H9 (cell line): ENCODE data around the gene CDH24. TPM values are rescaled to one million over a fixed set of nuclear protein-coding genes. Genes with fewer than 3 reads are reported as not detected.

Experiments
- DNase-seq: peaks from one replicate; pipeline ENCODE4 v3.0.0-alpha.2; 2017
- H2AFZ ChIP-seq: one replicate; pipeline ENCODE4 v1.6.1; 2013; ENCODE audit warnings: mild to moderate bottlenecking, low read length, control low read depth, moderate library complexity
- H2AK5ac ChIP-seq: 2 replicates; pipeline ENCODE4 v1.6.1; 2013; ENCODE audit warnings: low read length, control low read depth, mixed read lengths; ENCODE audit not compliant: insufficient read length
- H2BK120ac ChIP-seq: one replicate; pipeline ENCODE4 v1.6.1; 2013; ENCODE audit warnings: low read depth, mild to moderate bottlenecking, low read length, control low read depth, inconsistent platforms; ENCODE audit not compliant: poor library complexity, severe bottlenecking
- H2BK12ac ChIP-seq: 2 replicates; pipeline ENCODE4 v1.6.1; 2013; ENCODE audit warnings: low read length, control low read depth, mixed read lengths, low read depth; ENCODE audit not compliant: insufficient read length
- H2BK15ac ChIP-seq: 2 replicates; pipeline ENCODE4 v1.6.1; 2013; ENCODE audit warnings: low read depth, low read length, control low read depth
- H2BK20ac ChIP-seq: one replicate; pipeline ENCODE4 v1.6.1; 2013; ENCODE audit warnings: low read depth, mild to moderate bottlenecking, low read length, control low read depth, inconsistent platforms; ENCODE audit not compliant: poor library complexity, severe bottlenecking
- H2BK5ac ChIP-seq: 2 replicates; pipeline ENCODE4 v1.6.1; 2013; ENCODE audit warnings: low read length, control low read depth, mixed read lengths; ENCODE audit not compliant: insufficient read length
- H3K14ac ChIP-seq: 2 replicates; pipeline ENCODE4 v1.6.1; 2013; ENCODE audit warnings: low read length, control low read depth; ENCODE audit not compliant: insufficient read depth
- H3K18ac ChIP-seq: 2 replicates; pipeline ENCODE4 v1.6.1; 2013; ENCODE audit warnings: low read depth, mild to moderate bottlenecking, mixed read lengths, low read length, control low read depth; ENCODE audit not compliant: insufficient read length
- H3K23ac ChIP-seq: 2 replicates; pipeline ENCODE4 v1.6.1; 2013; ENCODE audit warnings: low read length, control low read depth, mixed read lengths, low read depth; ENCODE audit not compliant: insufficient read length
- H3K23me2 ChIP-seq: 2 replicates; pipeline ENCODE4 v1.6.1; 2013; ENCODE audit warnings: low read depth, mild to moderate bottlenecking, mixed read lengths, low read length, control low read depth; ENCODE audit not compliant: insufficient read length, poor library complexity, severe bottlenecking
- H3K27ac ChIP-seq: 2 replicates; pipeline ENCODE4 v1.5.1; 2013; ENCODE audit warnings: low read length, control low read depth, mixed read lengths, low read depth; ENCODE audit not compliant: insufficient read length
- H3K27me3 ChIP-seq: 2 replicates; pipeline ENCODE4 v1.6.1; 2013; ENCODE audit warnings: low read length, control low read depth, inconsistent platforms; ENCODE audit not compliant: insufficient read depth
- H3K4ac ChIP-seq: 2 replicates; pipeline ENCODE4 v1.6.1; 2013; ENCODE audit warnings: low read depth, mild to moderate bottlenecking, control low read depth, inconsistent platforms, low read length, moderate library complexity
- H3K4me1 ChIP-seq: 2 replicates; pipeline ENCODE4 v1.6.1; 2013; ENCODE audit warnings: low read length, control low read depth, inconsistent platforms; ENCODE audit not compliant: insufficient read depth
- H3K4me2 ChIP-seq: 2 replicates; pipeline ENCODE4 v1.6.1; 2013; ENCODE audit warnings: low read length, control low read depth, mixed read lengths; ENCODE audit not compliant: insufficient read length, insufficient read depth
- H3K56ac ChIP-seq: 2 replicates; pipeline ENCODE4 v1.6.1; 2013; ENCODE audit warnings: low read depth, mild to moderate bottlenecking, mixed read lengths, low read length, control low read depth; ENCODE audit not compliant: insufficient read length
- H3K79me1 ChIP-seq: 2 replicates; pipeline ENCODE4 v1.6.1; 2013; ENCODE audit warnings: low read depth, mild to moderate bottlenecking, moderate library complexity, low read length, control low read depth, inconsistent platforms; ENCODE audit not compliant: insufficient read depth, poor library complexity, severe bottlenecking
- H3K79me2 ChIP-seq: 2 replicates; pipeline ENCODE4 v1.6.1; 2013; ENCODE audit warnings: low read length, control low read depth, inconsistent platforms; ENCODE audit not compliant: insufficient read depth
- H3K9ac ChIP-seq: 2 replicates; pipeline ENCODE4 v1.6.1; 2013; ENCODE audit warnings: low read length, control low read depth, mixed read lengths; ENCODE audit not compliant: insufficient read length; ENCODE audit errors: extremely low read depth
- H3K9me3 ChIP-seq: one replicate; pipeline ENCODE4 v1.6.1; 2013; ENCODE audit warnings: low read depth, low read length, inconsistent platforms; ENCODE audit not compliant: control insufficient read depth
- H3T11ph ChIP-seq: one replicate; pipeline ENCODE4 v1.6.1; 2013; ENCODE audit warnings: mild to moderate bottlenecking, low read length, control low read depth, inconsistent platforms
- H4K20me1 ChIP-seq: one replicate; pipeline ENCODE4 v1.6.1; 2013; ENCODE audit not compliant: control insufficient read depth, insufficient read length, insufficient read depth
- H4K5ac ChIP-seq: 2 replicates; pipeline ENCODE4 v1.6.1; 2013; ENCODE audit warnings: low read depth, mild to moderate bottlenecking, mixed read lengths, low read length, control low read depth; ENCODE audit not compliant: insufficient read length
- H4K8ac ChIP-seq: replicated peaks from 2 replicates; pipeline ENCODE4 v1.6.1; 2013; ENCODE audit warnings: low read length, control low read depth, mixed read lengths, low read depth; ENCODE audit not compliant: insufficient read length
- H4K91ac ChIP-seq: 2 replicates; pipeline ENCODE4 v1.6.1; 2013; ENCODE audit warnings: low read depth, mild to moderate bottlenecking, moderate library complexity, mixed read lengths, low read length, control low read depth; ENCODE audit not compliant: insufficient read length
- H3K27ac Mint-ChIP-seq, 3 experiments: 2 replicates in 2 of 3; 3 replicates in 1 of 3; pipeline ENCODE4 v1.8.0; 2020 to 2021; ENCODE audit warnings: mixed read lengths in 3 of 3, mild to moderate bottlenecking in 1 of 3, moderate library complexity in 1 of 3
- H3K27me3 Mint-ChIP-seq: 2 replicates; pipeline ENCODE4 v1.8.0; 2021; ENCODE audit warnings: low read depth, mild to moderate bottlenecking, moderate library complexity, mixed read lengths
- H3K36me3 Mint-ChIP-seq, 3 experiments: 2 replicates in 2 of 3; 3 replicates in 1 of 3; pipeline ENCODE4 v1.8.0; 2020 to 2021; ENCODE audit warnings: low read depth in 3 of 3, mixed read lengths in 3 of 3; ENCODE audit not compliant: insufficient read depth in 1 of 3
- H3K4me1 Mint-ChIP-seq, 2 experiments: 2 replicates each; pipeline ENCODE4 v1.8.0; 2020; ENCODE audit warnings: mixed read lengths in 2 of 2
- H3K4me3 Mint-ChIP-seq, 2 experiments: 2 replicates in 1 of 2; 3 replicates in 1 of 2; pipeline ENCODE4 v1.8.0; 2020 to 2021; ENCODE audit warnings: mild to moderate bottlenecking in 2 of 2, mixed read lengths in 2 of 2, moderate library complexity in 1 of 2
- H3K9me3 Mint-ChIP-seq, 2 experiments: 2 replicates in 1 of 2; 3 replicates in 1 of 2; pipeline ENCODE4 v1.8.0; 2020; ENCODE audit warnings: mild to moderate bottlenecking in 2 of 2, mixed read lengths in 2 of 2, moderate library complexity in 1 of 2
- CTCF ChIP-seq: fragments of 200-600 bp; sonication (generic); conservative IDR thresholded peaks from 3 replicates; pipeline ENCODE4 v1.8.0; 2021; ENCODE audit warnings: antibody characterized with exemption, mild to moderate bottlenecking
- WGBS: extraction: QIAGEN DNeasy Blood & Tissue Kit; methylation state at CpG from one replicate; pipeline ENCODE4 v1.1.7; 2013; ENCODE audit warnings: missing lambda C conversion rate, low lambda C conversion rate, mixed read lengths; ENCODE audit not compliant: insufficient read length; ENCODE audit errors: extremely low coverage; 5-methylcytosine and 5-hydroxymethylcytosine counted together
- total RNA-seq: library from RNA; stranded (reverse); gene quantifications from 2 replicates; pipeline ENCODE4 v1.2.1, GENCODE V29; 2021

Gene CDH24
- total RNA-seq, 1 experiment from 2014 or later, result 16.7 TPM

- DNase-seq, result peak; percentile 91
- no peak overlapping the region for H3T11ph ChIP-seq
- H3K14ac ChIP-seq, result no peak overlapping the region
- no peaks in the 10 kb centered on the region for H3K27me3 ChIP-seq
- H3K27ac ChIP-seq, result no peak overlapping the region
- H2BK5ac ChIP-seq, result no peak overlapping the region
- H3K9me3 ChIP-seq, result no peaks in the 10 kb centered on the region
- peaks cover 12% of the 10 kb centered on the region for H3K23me2 ChIP-seq
- peaks cover 3% of the 10 kb centered on the region for H4K20me1 ChIP-seq
- Mint-ChIP-seq H3K27ac (peak overlapping the region; percentile 92 to 95 (median 93); a peak in 6 of 7 replicates), H3K36me3 (peaks cover 42 to 84% (median 72%) of the 10 kb centered on the region in 3 experiments; a peak in 6 of 7 replicates), H3K4me3 (peak overlapping the region; percentile 46 to 68), H3K4me1 (peaks cover 35 to 52% of the 10 kb centered on the region in 2 experiments), H3K9me3 (no peaks in the 10 kb centered on the region), H3K27me3 (no peaks in the 10 kb centered on the region; the same call in 1 of the 2 replicates)
- H3K9ac ChIP-seq, result no peak overlapping the region
- no peak overlapping the region for H2AFZ ChIP-seq
- no peak overlapping the region for H3K18ac ChIP-seq
- H4K8ac ChIP-seq, result no peak overlapping the region
- H4K5ac ChIP-seq, result no peak overlapping the region
- no peak overlapping the region for H3K4me2 ChIP-seq
- H4K91ac ChIP-seq, result no peak overlapping the region
- WGBS, result no CpG with 5 or more reads among the region's 8 CpGs
- H3K4me1 ChIP-seq, result 0 out of 2 replicates have a peak, but pooled peaks cover 3% of the 10 kb centered on the region
- H2AK5ac ChIP-seq, result no peak overlapping the region
- H3K4ac ChIP-seq, result no peak overlapping the region
- TF ChIP-seq CTCF, result peak; percentile 100
- no peak overlapping the region for H2BK120ac ChIP-seq
- H2BK20ac ChIP-seq, result no peak overlapping the region
- H3K79me1 ChIP-seq, result peaks cover 17% of the 10 kb centered on the region
- H3K56ac ChIP-seq, result no peak overlapping the region
- no peak overlapping the region for H3K23ac ChIP-seq
- peaks cover 5% of the 10 kb centered on the region; the same call in 1 of the 2 replicates for H3K79me2 ChIP-seq
- no peak overlapping the region for H2BK15ac ChIP-seq
- H2BK12ac ChIP-seq, result no peak overlapping the region
Observed at GRCh38 chr14:23068789-23069412, 11.6 kb upstream of the CDH24 start.
